Aorta (tissue), 5 donors: Measurements from ENCODE around the gene RERG. TPM values are rescaled to one million over a fixed set of nuclear protein-coding genes. Genes with fewer than 3 reads are reported as not detected.

Source experiments
- ATAC-seq: fragments of 200-7000 bp; cut with Tn5 transposase; one replicate; pipeline ENCODE4 v1.9.1; 2022; ENCODE audit warnings: moderate library complexity; ENCODE audit not compliant: low FRiP score
- DNase-seq, 2 donors: peaks; one replicate each; pipeline ENCODE4 v3.0.0-alpha.2; 2020
- H3K27ac ChIP-seq, 2 donors: one replicate each; pipeline ENCODE4 v1.5.1; 2013; ENCODE audit warnings: low read length in 2 of 2, mild to moderate bottlenecking in 2 of 2, moderate library complexity in 2 of 2, control low read depth in 1 of 2, inconsistent platforms in 1 of 2, low read depth in 1 of 2
- H3K27me3 ChIP-seq, 2 donors: one replicate each; pipeline ENCODE4 v1.6.1; 2013; ENCODE audit warnings: control low read depth in 1 of 2, low read length in 1 of 2, mild to moderate bottlenecking in 1 of 2, moderate library complexity in 1 of 2; ENCODE audit not compliant: insufficient read depth in 2 of 2, control insufficient read depth in 1 of 2
- H3K36me3 ChIP-seq, 2 donors: one replicate each; pipeline ENCODE4 v1.6.1; 2013; ENCODE audit warnings: control low read depth in 1 of 2, low read length in 1 of 2, mild to moderate bottlenecking in 1 of 2; ENCODE audit not compliant: insufficient read depth in 2 of 2, control insufficient read depth in 1 of 2
- H3K4me1 ChIP-seq, 2 donors: one replicate each; pipeline ENCODE4 v1.6.1; 2013; ENCODE audit warnings: low read length in 2 of 2, control low read depth in 1 of 2, mild to moderate bottlenecking in 1 of 2, moderate library complexity in 1 of 2; ENCODE audit not compliant: insufficient read depth in 2 of 2, control insufficient read depth in 1 of 2
- H3K4me3 ChIP-seq, 2 donors: one replicate each; pipeline ENCODE4 v1.5.1; 2013; ENCODE audit warnings: low read length in 2 of 2, control low read depth in 1 of 2, mild to moderate bottlenecking in 1 of 2
- H3K9me3 ChIP-seq: one replicate; pipeline ENCODE4 v1.6.1; 2013; ENCODE audit warnings: mild to moderate bottlenecking, low read length; ENCODE audit not compliant: control insufficient read depth
- whole genome bisulfite sequencing, 2 donors: extraction: QIAGEN DNeasy Blood & Tissue Kit; methylation state at CpG; one replicate each; pipeline ENCODE4 v1.1.7; 2013; 5-methylcytosine and 5-hydroxymethylcytosine counted together
- intact Hi-C, 2 donors: fragments of 100-400 bp; cut with DNase I; formaldehyde crosslinking; loops; one replicate each; pipeline versions ENCODE4 v1.14.2 to v1.15.0; 2022
- polyA plus RNA-seq, 2 donors: library from polyadenylated mRNA; stranded (reverse); fragments of 200-250 nt; gene quantifications; one replicate each; pipeline ENCODE4 v1.2.3, GENCODE V29; 2013
- total RNA-seq, 2 donors: library from RNA; stranded (reverse); fragmentation: NEBNext Ultra II Directional; extraction: Animal tissue kit (Norgen Biotek cat#: 25700); gene quantifications; one replicate each; pipeline ENCODE4 v1.2.1, GENCODE V29; 2021
- donor health status: healthy with polysubstance abuse.
- donor health status: Bipolar disorder and iron deficiency.
- donor health status: DM: no; HTN: no; CAD: no.
- donor health status: DM: no; HTN: no; CAD: no.
- donor health status: DM: yes; HTN: yes; CAD: no.

Gene RERG
- total and polyA plus RNA-seq, 4 donors = 66.9 to 124 (median 73.9) TPM

- 44 to 56% methylated on average over 1 of the region's 1 CpG for WGBS, 2 donors
- intact Hi-C loops = loop anchor here (10.0 kb wide), 2 partner anchors 310 to 400 kb away; partner anchors contain the start of gene ART4 (in 1 of the 2)
These were observed 65.9 kb downstream of the RERG start for GRCh38 chr12:15155271-15155670.

DNA sequence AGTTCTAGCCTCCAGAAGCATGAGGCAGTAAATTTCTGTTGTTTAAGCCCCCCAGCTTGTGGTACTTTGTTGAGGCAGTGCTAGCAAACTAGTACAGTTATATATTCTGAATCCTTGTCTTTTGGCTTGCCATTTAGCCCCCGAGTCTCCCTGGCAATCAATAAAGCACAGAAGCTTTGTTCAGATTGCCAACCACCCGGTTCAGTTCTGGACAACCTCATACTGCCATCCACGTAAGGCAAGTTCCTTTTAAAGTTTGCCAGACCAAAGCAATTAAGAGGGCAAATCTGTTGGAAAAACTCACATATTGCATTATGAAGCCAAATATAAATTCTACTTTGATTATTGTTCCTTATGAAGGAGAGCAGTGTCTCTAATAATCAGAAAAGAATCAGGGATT, 67.1 kb downstream of the RERG start:
- H3K4me1 ChIP-seq = peaks cover 10 to 14% of the 10 kb centered on the region in 2 donors
- no peak overlapping the region for H3K4me3 ChIP-seq
- intact Hi-C loops = loop anchor here (5.0 to 10.0 kb wide), 4 partner anchors 113 to 401 kb away; partner anchors contain the start of gene ART4 (in 2 of the 2)
- H3K27me3 ChIP-seq = no peaks in the 10 kb centered on the region
- WGBS, 2 donors = 16 to 27% methylated on average over 3 of the region's 3 CpGs
- H3K36me3 ChIP-seq = no peaks in the 10 kb centered on the region
- no peak for DNase-seq
- peak overlapping the region; percentile 16 to 84 for H3K27ac ChIP-seq
- ATAC-seq = no peak
- no peaks in the 10 kb centered on the region for H3K9me3 ChIP-seq

More at GRCh38 chr12:15155271-15155670, 65.9 kb downstream of the RERG start:
- Histone ChIP-seq H3K4me3 (no peak overlapping the region), H3K27me3 (no peaks in the 10 kb centered on the region), H3K27ac (peak overlapping the region in 1 of 2 donors; percentile 42), H3K4me1 (peaks cover 10 to 13% of the 10 kb centered on the region in 2 donors), H3K9me3 (no peaks in the 10 kb centered on the region), H3K36me3 (no peaks in the 10 kb centered on the region)
- no peak for ATAC-seq
- DNase-seq = peak in 1 of 2 donors; percentile 56

DNA sequence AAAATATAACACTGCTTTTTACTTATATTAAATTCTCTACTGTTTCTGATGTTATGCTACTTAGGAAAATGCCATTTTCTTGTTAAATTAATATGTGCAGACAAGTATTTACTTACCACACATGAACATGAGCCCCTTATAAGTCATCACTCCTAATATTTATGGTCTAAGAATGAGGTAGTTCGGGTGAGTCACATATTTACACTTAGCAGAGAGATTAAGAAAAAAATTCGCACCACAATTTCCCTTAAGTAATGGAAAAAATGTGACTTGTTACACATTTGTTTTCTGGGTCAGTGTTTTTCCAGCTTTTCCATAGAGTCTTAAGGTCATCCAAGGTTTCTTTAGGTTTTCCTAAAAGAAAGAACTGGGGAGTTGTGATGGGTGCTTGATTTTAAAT, 68.3 kb downstream of the RERG start:
- no peak overlapping the region for H3K4me3 ChIP-seq
- H3K27ac ChIP-seq = peak overlapping the region in 1 of 2 donors; percentile 90
- peaks cover 10 to 14% of the 10 kb centered on the region in 2 donors for H3K4me1 ChIP-seq
- intact Hi-C loops = loop anchor here (2.0 to 10.0 kb wide), 5 partner anchors 68 to 402 kb away; partner anchors contain the start of genes ART4 (in 2 of the 2) and RERG (in 1 of the 2)
- peak; percentile 78 for ATAC-seq
- 5 to 14% methylated on average over 2 of the region's 2 CpGs for WGBS, 2 donors
- no peaks in the 10 kb centered on the region for H3K27me3 ChIP-seq
- DNase-seq = no peak
- no peaks in the 10 kb centered on the region for H3K9me3 ChIP-seq
- H3K36me3 ChIP-seq = no peaks in the 10 kb centered on the region

DNA sequence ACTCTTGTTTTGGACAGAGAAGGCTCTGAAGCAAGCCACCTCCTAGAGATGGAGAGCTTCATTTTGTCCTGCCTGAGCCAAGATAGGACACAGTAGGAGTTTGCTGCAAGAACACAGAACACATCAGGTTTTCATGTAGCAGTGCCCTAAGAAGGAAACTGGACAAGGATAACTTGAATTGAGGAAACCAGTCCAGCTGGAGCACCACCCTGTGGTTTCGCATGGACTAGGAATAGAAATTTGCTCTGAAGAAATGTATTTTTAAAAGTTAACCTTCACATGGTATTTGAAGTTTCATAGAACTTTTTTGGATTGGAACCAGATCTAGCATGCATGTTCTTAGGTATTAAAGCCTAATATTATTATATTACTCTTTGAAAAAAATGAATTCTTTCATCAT, 68.8 kb downstream of the RERG start:
- intact Hi-C loops = loop anchor here (2.0 to 10.0 kb wide), 5 partner anchors 68 to 402 kb away; partner anchors contain the start of genes ART4 (in 2 of the 2) and RERG (in 1 of the 2)
- Histone ChIP-seq H3K27ac (peak overlapping the region; percentile 10 to 96), H3K27me3 (no peaks in the 10 kb centered on the region), H3K36me3 (no peaks in the 10 kb centered on the region), H3K9me3 (no peaks in the 10 kb centered on the region), H3K4me3 (no peak overlapping the region), H3K4me1 (peaks cover 10 to 14% of the 10 kb centered on the region in 2 donors)
- 4 to 9% methylated on average over 1 of the region's 1 CpG for WGBS, 2 donors
- ATAC-seq (peak; percentile 65), DNase-seq (peak in 1 of 2 donors; percentile 56)

DNA sequence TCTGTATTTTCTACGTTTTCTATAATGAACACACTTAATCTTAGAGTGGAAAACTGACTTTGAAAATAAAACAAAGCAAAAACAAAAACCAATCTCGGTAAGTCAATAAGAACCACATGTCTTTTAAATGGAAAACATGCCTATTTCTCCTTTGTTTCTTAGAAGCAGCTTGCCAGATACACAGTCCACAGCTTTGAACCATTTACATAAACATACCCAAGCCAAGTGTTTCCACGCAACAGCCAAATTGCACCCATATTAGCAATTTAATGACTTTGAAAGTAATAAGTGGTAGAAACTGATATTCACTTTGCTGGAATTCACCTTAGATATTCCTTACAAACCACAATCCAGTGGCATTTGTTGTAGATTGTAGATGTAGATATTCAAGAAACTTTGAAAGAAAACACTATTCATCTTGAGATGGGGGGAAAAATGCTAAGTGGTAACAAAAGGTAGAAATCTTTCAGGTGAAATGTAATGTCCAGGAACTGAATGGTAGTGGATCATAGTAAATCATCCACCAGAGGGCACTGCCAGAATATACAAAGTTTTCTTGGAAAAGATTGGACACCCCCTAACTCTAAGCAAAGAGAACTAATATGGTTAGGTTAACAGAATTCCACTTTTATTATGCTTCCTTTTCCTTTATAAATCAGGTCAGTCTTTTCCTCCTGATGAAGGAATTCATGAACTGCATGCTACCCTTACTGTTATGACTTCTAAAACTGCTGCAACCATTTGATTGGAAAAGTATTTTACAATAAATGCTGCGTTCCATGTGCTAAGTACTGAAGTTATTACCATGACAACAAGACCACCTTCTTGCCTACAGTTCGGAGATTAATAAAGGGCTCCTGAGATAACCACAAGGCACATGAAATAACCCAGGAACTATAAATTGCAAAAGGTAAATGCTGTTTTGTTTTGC, 69.8 kb downstream of the RERG start:
- H3K36me3 ChIP-seq = no peaks in the 10 kb centered on the region
- no peaks in the 10 kb centered on the region for H3K27me3 ChIP-seq
- H3K9me3 ChIP-seq = no peaks in the 10 kb centered on the region
- peak overlapping the region in 1 of 2 donors; percentile 96 for H3K27ac ChIP-seq
- peaks cover 7 to 9% of the 10 kb centered on the region in 2 donors for H3K4me1 ChIP-seq
- no peak overlapping the region for H3K4me3 ChIP-seq
- intact Hi-C loops = loop anchor here (1.0 to 10.0 kb wide), 7 partner anchors 69 to 403 kb away; partner anchors contain the start of genes ART4 (in 2 of the 2) and RERG (in 2 of the 2)
- WGBS, 2 donors = 34 to 38% methylated on average over 5 of the region's 5 CpGs
- DNase-seq (no peak), ATAC-seq (peak; percentile 83)

- Histone ChIP-seq H3K36me3 (no peaks in the 10 kb centered on the region), H3K27ac (no peak overlapping the region), H3K4me3 (no peak overlapping the region), H3K9me3 (no peaks in the 10 kb centered on the region), H3K27me3 (no peaks in the 10 kb centered on the region), H3K4me1 (peaks cover under 1 to 1% of the 10 kb centered on the region in 2 donors)
- intact Hi-C loops = loop anchor here in 1 of 2 donors (10.0 kb wide), 1 partner anchor 378 kb away; no protein-coding TSS in a partner anchor
- DNase-seq = no peak
- WGBS, 2 donors = 18 to 19% methylated on average over 3 of the region's 3 CpGs
- ATAC-seq = no peak
These were observed 74.6 kb downstream of the RERG start for GRCh38 chr12:15146585-15146984.

DNA sequence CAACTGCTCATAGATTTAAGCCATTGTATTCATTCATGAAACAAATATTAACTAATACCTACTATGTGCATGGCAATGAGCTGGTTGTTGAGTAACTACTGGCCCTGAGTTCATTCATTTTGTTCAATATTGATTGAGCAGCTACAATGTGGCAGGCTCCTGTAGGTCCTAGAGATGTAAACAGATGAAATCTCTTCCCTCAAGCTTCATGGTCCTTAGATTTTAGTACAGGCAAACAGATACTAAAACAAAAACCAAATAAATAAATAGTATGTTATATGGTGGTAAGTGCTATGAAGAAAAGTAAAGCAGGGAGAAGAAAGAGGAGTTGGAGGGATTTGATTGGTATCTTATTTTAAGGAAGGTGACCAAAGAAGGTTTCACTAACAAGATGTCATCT, 77.8 kb downstream of the RERG start:
- Histone ChIP-seq H3K4me1 (no peaks in the 10 kb centered on the region), H3K27ac (no peak overlapping the region), H3K4me3 (no peak overlapping the region), H3K36me3 (no peaks in the 10 kb centered on the region), H3K27me3 (no peaks in the 10 kb centered on the region), H3K9me3 (no peaks in the 10 kb centered on the region)
- intact Hi-C loops = loop anchor here in 1 of 2 donors (10.0 kb wide), 1 partner anchor 381 kb away; no protein-coding TSS in a partner anchor
- ATAC-seq (no peak), DNase-seq (no peak)

GRCh38 chr12:15142711-15143110, 78.5 kb downstream of the RERG start:
- no peak overlapping the region for H3K27ac ChIP-seq
- intact Hi-C loops = loop anchor here in 1 of 2 donors (10.0 kb wide), 1 partner anchor 382 kb away; no protein-coding TSS in a partner anchor

More at GRCh38 chr12:15142711-15143110, 78.5 kb downstream of the RERG start:
- 36 to 40% methylated on average over 2 of the region's 2 CpGs for WGBS, 2 donors
- H3K9me3 ChIP-seq = no peaks in the 10 kb centered on the region
- no peaks in the 10 kb centered on the region for H3K4me1 ChIP-seq
- DNase-seq (no peak), ATAC-seq (no peak)
- H3K4me3 ChIP-seq = no peak overlapping the region
- H3K36me3 ChIP-seq = no peaks in the 10 kb centered on the region
- no peaks in the 10 kb centered on the region for H3K27me3 ChIP-seq
